Measurements from ENCODE around the gene FAM98B. TPM values are rescaled to one million over a fixed set of nuclear protein-coding genes. Genes with fewer than 3 reads are reported as not detected.

FAM98B gene
- total RNA-seq, 1 donor, result 9.8 TPM

DNA sequence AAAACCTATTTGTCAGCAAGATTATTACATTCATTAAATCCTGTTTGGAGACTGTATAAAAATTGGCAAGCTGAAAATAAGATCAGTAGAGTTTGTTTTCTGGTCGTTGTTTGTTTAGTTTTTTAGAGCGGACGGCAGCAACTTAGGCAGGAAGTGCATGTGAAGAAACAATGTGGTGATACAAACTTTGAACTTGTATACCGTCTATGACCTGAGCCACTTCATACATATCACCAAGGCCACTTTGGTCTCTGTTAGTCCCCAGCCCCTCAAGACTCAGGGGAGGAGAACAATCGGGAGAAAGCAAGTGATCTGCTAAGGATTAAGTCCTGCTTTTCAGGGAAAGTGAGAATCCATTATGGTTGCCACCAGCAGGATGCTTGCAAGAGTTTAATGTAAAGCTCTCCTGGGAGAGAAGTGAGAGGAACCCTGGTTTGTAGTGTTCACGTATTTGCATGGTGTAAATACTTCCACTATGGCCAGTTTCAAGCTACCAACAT lies 79.5 kb downstream of the FAM98B start:
- peaks cover 53% of the 10 kb centered on the region for H3K4me1 ChIP-seq (ENCODE audit: insufficient read depth, low read length)
- H3K79me2 ChIP-seq (ENCODE audit: insufficient read depth, low read length), result no peaks in the 10 kb centered on the region
- no peak overlapping the region for H3K4me3 ChIP-seq (ENCODE audit: insufficient read depth, low read length)
- no peaks in the 10 kb centered on the region for H4K20me1 ChIP-seq (ENCODE audit: insufficient read depth, low read length)
- no peak overlapping the region for H3K4me2 ChIP-seq (ENCODE audit: insufficient read depth, low read length)
- H3K27ac ChIP-seq (ENCODE audit: low read depth, low read length), result no peak overlapping the region
- TF ChIP-seq, protein P1, sequence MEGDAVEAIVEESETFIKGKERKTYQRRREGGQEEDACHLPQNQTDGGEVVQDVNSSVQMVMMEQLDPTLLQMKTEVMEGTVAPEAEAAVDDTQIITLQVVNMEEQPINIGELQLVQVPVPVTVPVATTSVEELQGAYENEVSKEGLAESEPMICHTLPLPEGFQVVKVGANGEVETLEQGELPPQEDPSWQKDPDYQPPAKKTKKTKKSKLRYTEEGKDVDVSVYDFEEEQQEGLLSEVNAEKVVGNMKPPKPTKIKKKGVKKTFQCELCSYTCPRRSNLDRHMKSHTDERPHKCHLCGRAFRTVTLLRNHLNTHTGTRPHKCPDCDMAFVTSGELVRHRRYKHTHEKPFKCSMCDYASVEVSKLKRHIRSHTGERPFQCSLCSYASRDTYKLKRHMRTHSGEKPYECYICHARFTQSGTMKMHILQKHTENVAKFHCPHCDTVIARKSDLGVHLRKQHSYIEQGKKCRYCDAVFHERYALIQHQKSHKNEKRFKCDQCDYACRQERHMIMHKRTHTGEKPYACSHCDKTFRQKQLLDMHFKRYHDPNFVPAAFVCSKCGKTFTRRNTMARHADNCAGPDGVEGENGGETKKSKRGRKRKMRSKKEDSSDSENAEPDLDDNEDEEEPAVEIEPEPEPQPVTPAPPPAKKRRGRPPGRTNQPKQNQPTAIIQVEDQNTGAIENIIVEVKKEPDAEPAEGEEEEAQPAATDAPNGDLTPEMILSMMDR (IDR thresholded peaks at IDR 0.05; ENCODE audit: extremely low read depth, low read depth, low read length), result no peak
- H3K9me3 ChIP-seq (ENCODE audit: low read depth, low read length), result no peaks in the 10 kb centered on the region
- H2AFZ ChIP-seq (ENCODE audit: low read length), result no peak overlapping the region
- no peaks in the 10 kb centered on the region for H3K36me3 ChIP-seq (ENCODE audit: insufficient read depth, low read length)
- H3K27me3 ChIP-seq (ENCODE audit: insufficient read depth, low read length), result no peaks in the 10 kb centered on the region
- no peak for DNase-seq (ENCODE audit: insufficient read length, low spot score, missing footprints)

DNA sequence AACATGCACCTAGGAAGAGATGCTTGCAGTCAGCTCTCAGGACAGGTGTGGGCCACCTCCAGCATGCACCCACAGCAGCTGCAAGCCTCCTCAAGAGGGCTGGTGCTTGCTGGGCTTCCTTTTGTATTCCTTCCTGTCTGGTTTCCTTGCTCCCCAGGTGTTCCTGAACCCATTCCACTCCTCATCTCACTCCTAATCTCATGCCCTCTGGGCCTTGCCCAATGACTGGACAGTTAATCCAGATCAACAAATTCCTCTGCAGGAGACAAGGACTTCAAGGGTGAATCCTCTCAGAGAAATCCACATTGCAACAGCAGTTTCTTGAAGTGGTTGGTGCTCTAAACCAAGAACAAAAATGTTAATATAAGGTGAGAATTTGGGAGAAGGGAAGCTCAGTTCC lies 80.0 kb downstream of the FAM98B start:
- Histone ChIP-seq H3K4me2 (ENCODE audit: insufficient read depth, low read length) (no peak overlapping the region), H3K27me3 (ENCODE audit: insufficient read depth, low read length) (no peaks in the 10 kb centered on the region), H3K36me3 (ENCODE audit: insufficient read depth, low read length) (no peaks in the 10 kb centered on the region), H3K79me2 (ENCODE audit: insufficient read depth, low read length) (no peaks in the 10 kb centered on the region), H3K4me3 (ENCODE audit: insufficient read depth, low read length) (no peak overlapping the region), H4K20me1 (ENCODE audit: insufficient read depth, low read length) (no peaks in the 10 kb centered on the region), H3K27ac (ENCODE audit: low read depth, low read length) (no peak overlapping the region), H3K4me1 (ENCODE audit: insufficient read depth, low read length) (peaks cover 49% of the 10 kb centered on the region), H2AFZ (ENCODE audit: low read length) (no peak overlapping the region), H3K9me3 (ENCODE audit: low read depth, low read length) (no peaks in the 10 kb centered on the region)
- TF ChIP-seq, protein P1 (IDR thresholded peaks at IDR 0.05; ENCODE audit: extremely low read depth, low read depth, low read length), result no peak
- DNase-seq (ENCODE audit: insufficient read length, low spot score, missing footprints), result no peak

DNA sequence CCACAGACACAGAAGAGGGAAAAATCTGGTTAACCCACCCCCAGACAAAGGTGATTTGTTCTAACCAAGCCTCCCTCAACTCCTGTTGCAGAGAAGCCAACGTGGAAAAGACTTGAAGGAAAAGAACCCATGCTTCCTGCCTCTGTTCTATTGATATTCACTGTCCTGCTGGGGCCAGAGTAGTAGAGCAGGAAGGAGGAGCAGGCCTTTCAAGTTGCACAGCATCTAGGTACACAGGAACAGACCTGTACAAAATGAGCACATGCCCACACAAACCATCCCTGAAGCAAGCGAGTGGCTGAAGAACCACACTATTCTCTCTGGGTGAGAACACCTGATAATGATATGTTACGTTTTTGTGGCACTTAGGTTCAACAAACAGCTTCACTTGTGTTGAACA lies 80.8 kb downstream of the FAM98B start:
- peak overlapping the region; percentile 83 for H3K27ac ChIP-seq (ENCODE audit: low read depth, low read length)
- no peak overlapping the region for H3K4me3 ChIP-seq (ENCODE audit: insufficient read depth, low read length)
- no peak overlapping the region for H2AFZ ChIP-seq (ENCODE audit: low read length)
- H3K4me2 ChIP-seq (ENCODE audit: insufficient read depth, low read length), result no peak overlapping the region
- H3K36me3 ChIP-seq (ENCODE audit: insufficient read depth, low read length), result no peaks in the 10 kb centered on the region
- no peaks in the 10 kb centered on the region for H3K79me2 ChIP-seq (ENCODE audit: insufficient read depth, low read length)
- H3K27me3 ChIP-seq (ENCODE audit: insufficient read depth, low read length), result no peaks in the 10 kb centered on the region
- DNase-seq (ENCODE audit: insufficient read length, low spot score, missing footprints), result no peak
- H3K9me3 ChIP-seq (ENCODE audit: low read depth, low read length), result no peaks in the 10 kb centered on the region
- no peaks in the 10 kb centered on the region for H4K20me1 ChIP-seq (ENCODE audit: insufficient read depth, low read length)
- TF ChIP-seq, protein P1 (IDR thresholded peaks at IDR 0.05; ENCODE audit: extremely low read depth, low read depth, low read length), result no peak
- H3K4me1 ChIP-seq (ENCODE audit: insufficient read depth, low read length), result peaks cover 49% of the 10 kb centered on the region

DNA sequence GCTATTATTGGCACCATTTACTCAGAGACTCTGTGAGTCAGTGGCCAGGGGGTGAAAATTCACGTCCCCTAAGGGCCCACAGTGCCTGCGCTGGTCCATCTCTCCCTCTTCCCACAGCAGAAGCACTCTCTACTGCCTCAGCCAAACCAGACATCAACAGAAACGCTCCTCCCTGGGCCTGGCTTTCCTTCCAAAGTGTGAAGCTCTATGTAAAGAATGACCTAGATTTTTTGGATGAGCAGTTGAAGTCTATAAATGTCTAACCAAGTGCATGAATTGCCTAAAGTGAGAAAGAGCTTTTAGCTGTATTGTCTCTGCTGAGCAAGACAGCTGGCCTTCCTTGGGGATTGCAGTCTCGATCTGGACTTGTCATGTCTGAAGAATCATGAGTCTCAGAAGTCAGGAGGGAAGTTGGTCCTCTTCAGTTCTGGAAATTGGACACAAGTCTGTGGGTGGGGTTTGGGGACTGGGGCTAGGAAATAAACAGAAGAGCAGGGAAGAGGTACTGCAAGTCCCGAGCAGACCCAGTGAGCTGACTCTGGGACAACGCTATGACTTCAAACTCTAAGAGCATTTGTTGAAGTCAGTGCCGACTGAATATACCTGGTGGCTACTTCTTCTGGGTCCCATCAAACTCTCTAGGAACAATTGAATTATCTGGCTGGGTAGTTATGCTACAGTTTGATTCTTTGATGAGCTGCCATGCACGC lies 81.7 kb downstream of the FAM98B start:
- Histone ChIP-seq H3K4me1 (ENCODE audit: insufficient read depth, low read length) (peaks cover 43% of the 10 kb centered on the region), H3K79me2 (ENCODE audit: insufficient read depth, low read length) (no peaks in the 10 kb centered on the region), H4K20me1 (ENCODE audit: insufficient read depth, low read length) (no peaks in the 10 kb centered on the region), H2AFZ (ENCODE audit: low read length) (no peak overlapping the region), H3K27me3 (ENCODE audit: insufficient read depth, low read length) (no peaks in the 10 kb centered on the region), H3K9me3 (ENCODE audit: low read depth, low read length) (no peaks in the 10 kb centered on the region), H3K27ac (ENCODE audit: low read depth, low read length) (peak overlapping the region; percentile 83), H3K4me3 (ENCODE audit: insufficient read depth, low read length) (no peak overlapping the region), H3K4me2 (ENCODE audit: insufficient read depth, low read length) (peak overlapping the region; percentile 8), H3K36me3 (ENCODE audit: insufficient read depth, low read length) (no peaks in the 10 kb centered on the region)
- DNase-seq (ENCODE audit: insufficient read length, low spot score, missing footprints), result peak; percentile 81
- TF ChIP-seq, protein P1 (IDR thresholded peaks at IDR 0.05; ENCODE audit: extremely low read depth, low read depth, low read length), result no peak
